ENCODE results near the gene MAP4K5.
A peak's percentile ranks its signal among the peaks of the same experiment; 100 is the strongest.

The MAP4K5 gene

DNA sequence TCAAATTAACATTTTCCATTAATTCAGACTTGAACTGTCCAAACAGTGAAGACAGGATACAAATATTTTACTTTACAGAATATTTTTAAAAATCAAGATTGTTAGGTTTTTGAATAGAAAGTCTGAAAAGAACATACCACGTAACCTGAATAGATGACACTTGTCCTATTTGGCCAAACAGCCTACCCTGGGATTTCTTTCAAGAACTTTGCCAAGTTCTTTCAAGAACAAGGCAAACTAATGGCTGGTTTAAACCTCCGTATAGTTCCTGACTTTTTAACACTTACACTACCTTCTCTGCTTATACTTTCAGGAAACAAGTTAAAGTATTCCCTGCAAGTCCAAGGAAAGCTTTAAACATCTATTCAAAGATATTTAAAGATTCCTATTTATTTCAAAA, 35.0 kb downstream of the MAP4K5 start:
- in situ Hi-C loops (cut with MboI; ENCODE audit: low sequenced_read_pairs): no loop called here

DNA sequence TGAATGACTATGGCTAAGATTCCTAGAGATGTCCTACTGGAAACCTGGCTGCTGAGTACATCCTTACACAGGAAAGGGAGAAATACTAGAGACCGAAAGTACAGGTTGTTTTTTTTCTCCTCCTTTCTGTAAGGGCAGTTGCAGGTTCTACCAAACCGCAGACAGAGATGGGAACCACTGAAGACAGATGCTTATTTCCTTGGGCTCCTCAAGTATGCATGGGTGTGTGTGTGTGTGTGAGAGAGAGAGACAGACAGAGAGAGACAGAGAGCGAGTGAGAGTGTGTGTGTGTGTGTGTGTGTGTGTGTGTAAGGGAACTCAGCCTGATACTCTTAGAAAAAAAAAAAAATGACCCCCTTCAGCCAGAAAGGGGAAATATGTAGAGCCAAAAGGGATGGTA, 42.5 kb downstream of the MAP4K5 start:
- no peaks in the 10 kb centered on the region for H3K27me3 ChIP-seq (ENCODE audit: low read depth)
- H3K36me3 ChIP-seq (replicated peaks): peaks cover 4% of the 10 kb centered on the region; the same call in 1 of the 2 replicates
- H3K9me3 ChIP-seq: no peaks in the 10 kb centered on the region
- no peaks in the 10 kb centered on the region for H3K4me1 ChIP-seq
- no peak for DNase-seq (ENCODE audit: low spot score in 2 of 2)
- H3K4me3 ChIP-seq: no peak overlapping the region
- in situ Hi-C loops (cut with MboI; ENCODE audit: low sequenced_read_pairs): no loop called here

More for the DNA sequence above, 35.0 kb downstream of the MAP4K5 start:
- no peaks in the 10 kb centered on the region for H3K4me1 ChIP-seq
- H3K9me3 ChIP-seq: no peaks in the 10 kb centered on the region
- DNase-seq (ENCODE audit: low spot score in 2 of 2): no peak
- peaks cover 3% of the 10 kb centered on the region; the same call in 1 of the 2 replicates for H3K36me3 ChIP-seq (replicated peaks)
- H3K4me3 ChIP-seq: no peak overlapping the region
- H3K27me3 ChIP-seq (ENCODE audit: low read depth): no peaks in the 10 kb centered on the region

DNA sequence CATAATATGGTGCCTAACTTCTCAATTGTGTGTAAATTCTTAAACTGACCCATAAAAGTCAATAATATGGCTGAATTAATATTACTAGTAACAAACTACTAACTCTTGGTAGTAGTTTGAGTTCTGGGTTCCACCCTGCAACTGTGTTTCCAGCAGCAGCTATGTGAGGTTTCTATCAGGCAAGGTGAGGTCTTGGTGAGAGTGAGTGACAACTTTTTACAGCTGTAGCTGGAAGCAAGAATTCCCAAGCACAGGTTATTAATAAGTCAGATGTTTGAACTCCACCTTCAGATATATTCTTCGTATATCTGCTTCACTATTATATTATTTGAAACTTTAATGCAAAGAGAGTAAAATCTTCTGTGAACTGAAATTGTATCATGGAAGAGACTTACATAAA, 43.8 kb downstream of the MAP4K5 start:
- H3K4me3 ChIP-seq: no peak overlapping the region
- H3K36me3 ChIP-seq (replicated peaks): peaks cover 4% of the 10 kb centered on the region; the same call in 1 of the 2 replicates
- no peak for DNase-seq (ENCODE audit: low spot score in 2 of 2)
- in situ Hi-C loops (cut with MboI; ENCODE audit: low sequenced_read_pairs): no loop called here
- H3K9me3 ChIP-seq: no peaks in the 10 kb centered on the region
- H3K27me3 ChIP-seq (ENCODE audit: low read depth): no peaks in the 10 kb centered on the region
- no peaks in the 10 kb centered on the region for H3K4me1 ChIP-seq

GRCh38 chr14:50479041-50479440, 53.3 kb downstream of the MAP4K5 start:
- no peak for DNase-seq (ENCODE audit: low spot score in 2 of 2)
- in situ Hi-C loops (cut with MboI; ENCODE audit: low sequenced_read_pairs): no loop called here

GRCh38 chr14:50477760-50478159, 54.6 kb downstream of the MAP4K5 start:
- Histone ChIP-seq H3K4me3 (no peak overlapping the region), H3K9me3 (no peaks in the 10 kb centered on the region), H3K27me3 (ENCODE audit: low read depth) (no peaks in the 10 kb centered on the region), H3K36me3 (replicated peaks) (peaks cover 12% of the 10 kb centered on the region), H3K4me1 (peaks cover 3% of the 10 kb centered on the region; the same call in 1 of the 2 replicates)
- in situ Hi-C loops (cut with MboI; ENCODE audit: low sequenced_read_pairs): no loop called here
- no peak for DNase-seq (ENCODE audit: low spot score in 2 of 2)

More at GRCh38 chr14:50479041-50479440, 53.3 kb downstream of the MAP4K5 start:
- Histone ChIP-seq H3K27me3 (ENCODE audit: low read depth) (no peaks in the 10 kb centered on the region), H3K4me3 (no peak overlapping the region), H3K36me3 (replicated peaks) (peaks cover 9% of the 10 kb centered on the region), H3K9me3 (no peaks in the 10 kb centered on the region), H3K4me1 (peaks cover 3% of the 10 kb centered on the region; the same call in 1 of the 2 replicates)

DNA sequence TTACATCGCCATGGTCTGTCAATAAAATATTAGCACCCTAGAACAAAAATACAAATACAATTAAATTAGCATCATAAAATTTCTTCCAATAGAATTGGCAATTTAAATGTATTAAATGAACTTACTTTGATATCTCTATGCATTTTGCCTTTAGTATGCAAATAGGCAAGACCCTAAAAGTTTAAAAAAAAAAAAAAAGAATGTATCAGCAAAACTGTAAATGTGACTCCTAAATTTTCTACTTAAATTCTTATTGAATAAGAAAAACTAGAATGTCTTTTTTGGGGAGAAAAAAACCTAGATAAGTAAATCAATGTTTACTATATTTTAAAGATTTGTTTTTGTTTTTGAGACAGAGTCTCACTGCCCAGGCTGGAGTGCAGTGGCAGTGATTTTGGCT, 56.2 kb downstream of the MAP4K5 start:
- Histone ChIP-seq H3K9me3 (no peaks in the 10 kb centered on the region), H3K36me3 (replicated peaks) (peaks cover 26% of the 10 kb centered on the region), H3K4me3 (no peak overlapping the region), H3K4me1 (peaks cover 3% of the 10 kb centered on the region; the same call in 1 of the 2 replicates), H3K27me3 (ENCODE audit: low read depth) (no peaks in the 10 kb centered on the region)
- no peak for DNase-seq (ENCODE audit: low spot score in 2 of 2)
- in situ Hi-C loops (cut with MboI; ENCODE audit: low sequenced_read_pairs): no loop called here

GRCh38 chr14:50475460-50475859, 56.9 kb downstream of the MAP4K5 start:
- no peaks in the 10 kb centered on the region; the same call in 1 of the 2 replicates for H3K4me1 ChIP-seq
- DNase-seq (ENCODE audit: low spot score in 2 of 2): peak; percentile 46 to 61
- H3K27me3 ChIP-seq (ENCODE audit: low read depth): no peaks in the 10 kb centered on the region
- peaks cover 33% of the 10 kb centered on the region for H3K36me3 ChIP-seq (replicated peaks)
- in situ Hi-C loops (cut with MboI; ENCODE audit: low sequenced_read_pairs): no loop called here
- no peaks in the 10 kb centered on the region for H3K9me3 ChIP-seq
- no peak overlapping the region for H3K4me3 ChIP-seq

- Histone ChIP-seq H3K4me3 (no peak overlapping the region), H3K27me3 (ENCODE audit: low read depth) (no peaks in the 10 kb centered on the region), H3K4me1 (no peaks in the 10 kb centered on the region), H3K36me3 (replicated peaks) (peaks cover 46% of the 10 kb centered on the region), H3K9me3 (no peaks in the 10 kb centered on the region)
- DNase-seq (ENCODE audit: low spot score in 2 of 2): no peak
- in situ Hi-C loops (cut with MboI; ENCODE audit: low sequenced_read_pairs): no loop called here
These were observed 60.4 kb downstream of the MAP4K5 start for GRCh38 chr14:50471838-50472465.

DNA sequence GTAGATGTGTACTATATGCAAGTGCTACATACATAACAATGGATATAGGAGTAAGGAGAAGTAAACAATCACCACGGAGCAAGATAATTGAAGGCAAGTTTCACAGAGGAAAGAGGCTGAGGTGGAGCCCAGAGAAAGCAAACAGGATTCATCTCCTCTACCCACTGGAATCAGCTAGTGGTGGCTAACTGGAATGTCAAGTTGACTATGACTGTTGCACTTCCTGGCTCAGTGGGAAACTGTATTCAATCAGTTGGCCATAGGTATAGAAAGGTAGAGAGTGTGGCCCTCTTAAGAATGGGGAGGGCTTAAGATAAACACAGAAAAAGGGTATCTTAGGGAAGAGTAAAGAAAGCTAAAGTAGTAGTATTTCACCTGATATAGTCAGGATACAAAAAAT, 62.4 kb downstream of the MAP4K5 start:
- no peaks in the 10 kb centered on the region for H3K27me3 ChIP-seq (ENCODE audit: low read depth)
- no peak overlapping the region for H3K4me3 ChIP-seq
- no peak for DNase-seq (ENCODE audit: low spot score in 2 of 2)
- H3K9me3 ChIP-seq: no peaks in the 10 kb centered on the region
- no peaks in the 10 kb centered on the region for H3K4me1 ChIP-seq
- in situ Hi-C loops (cut with MboI; ENCODE audit: low sequenced_read_pairs): no loop called here
- H3K36me3 ChIP-seq (replicated peaks): peaks cover 45% of the 10 kb centered on the region

DNA sequence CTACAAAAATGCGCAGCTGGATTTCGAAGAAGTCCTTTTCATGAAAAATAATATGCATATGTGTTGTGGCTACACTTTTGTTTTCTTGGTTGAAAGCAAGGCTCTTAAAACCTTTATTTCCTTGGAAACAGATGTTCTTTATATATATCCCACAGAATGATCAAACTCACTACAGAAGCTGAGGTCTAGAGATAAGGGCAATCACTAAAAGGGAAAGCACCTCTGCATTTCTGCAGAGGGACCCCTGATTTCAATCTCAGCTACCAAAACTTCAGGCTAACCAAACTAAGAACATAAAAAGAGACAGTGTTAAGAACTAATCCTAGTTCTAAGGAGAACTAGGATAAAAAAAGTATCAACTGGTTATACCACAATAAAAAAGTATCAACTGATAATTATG, 70.3 kb downstream of the MAP4K5 start:
- no peaks in the 10 kb centered on the region for H3K27me3 ChIP-seq (ENCODE audit: low read depth)
- H3K9me3 ChIP-seq: no peaks in the 10 kb centered on the region
- in situ Hi-C loops (cut with MboI; ENCODE audit: low sequenced_read_pairs): no loop called here
- H3K4me3 ChIP-seq: no peak overlapping the region
- DNase-seq (ENCODE audit: low spot score in 2 of 2): peak in 1 of 2 experiments; percentile 15
- peaks cover 26% of the 10 kb centered on the region for H3K36me3 ChIP-seq (replicated peaks)
- no peaks in the 10 kb centered on the region for H3K4me1 ChIP-seq

DNA sequence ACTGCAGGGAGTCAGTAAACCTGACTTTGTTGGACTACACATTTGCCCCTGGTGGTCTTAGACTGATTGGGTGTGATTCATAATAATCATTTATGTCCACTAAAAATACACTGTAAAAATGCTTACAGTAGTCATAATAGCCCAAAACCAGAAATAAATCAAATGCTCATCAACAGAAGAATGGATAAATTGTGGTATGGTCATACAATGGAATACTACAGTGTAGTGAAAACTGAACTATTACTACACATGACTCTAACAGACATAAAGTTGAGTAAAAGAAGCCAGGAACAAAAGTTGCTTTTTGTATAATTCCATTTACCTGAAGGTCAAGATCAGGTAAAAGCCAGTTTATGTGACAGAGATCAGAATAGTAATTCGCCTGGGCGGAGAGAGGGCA, 78.5 kb downstream of the MAP4K5 start:
- H3K36me3 ChIP-seq (replicated peaks): peaks cover 50% of the 10 kb centered on the region
- in situ Hi-C loops (cut with MboI; ENCODE audit: low sequenced_read_pairs): no loop called here

DNA sequence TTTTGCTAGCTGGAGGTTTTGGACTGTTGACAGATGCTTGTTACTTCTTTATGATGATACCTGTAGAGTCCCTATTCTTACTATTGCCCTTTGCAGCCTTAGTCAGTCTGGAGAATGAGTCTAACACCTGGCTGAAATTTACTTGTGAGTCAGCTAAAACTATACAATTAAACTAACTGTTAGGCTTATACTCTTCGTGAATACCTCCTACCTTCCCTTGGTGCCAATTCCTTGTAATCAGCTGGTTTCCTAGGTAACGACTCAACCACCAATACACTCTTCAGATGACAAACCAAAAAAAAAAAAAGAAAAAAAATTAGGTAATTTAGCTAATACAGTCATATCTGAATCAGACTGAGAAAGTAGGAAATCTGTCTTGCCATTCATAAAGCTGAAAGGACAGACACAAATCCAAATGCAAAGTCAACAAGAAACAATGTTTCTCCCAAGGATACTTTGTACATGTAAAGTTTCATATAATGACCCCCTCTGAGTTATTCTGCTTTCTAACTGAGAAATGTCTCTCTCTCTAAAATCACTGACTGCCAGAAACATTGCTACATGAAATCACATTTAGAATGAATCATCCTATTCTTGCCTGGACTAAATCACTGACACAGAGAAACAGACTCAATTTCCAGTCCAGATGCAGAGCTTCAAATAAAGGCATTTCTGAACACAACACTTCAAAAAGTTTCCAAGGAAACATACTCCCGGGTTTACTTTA, 79.2 kb downstream of the MAP4K5 start:
- no peak overlapping the region for H3K4me3 ChIP-seq
- peaks cover 2% of the 10 kb centered on the region; the same call in 1 of the 2 replicates for H3K9me3 ChIP-seq
- no peaks in the 10 kb centered on the region for H3K27me3 ChIP-seq (ENCODE audit: low read depth)
- in situ Hi-C loops (cut with MboI; ENCODE audit: low sequenced_read_pairs): no loop called here
- H3K36me3 ChIP-seq (replicated peaks): peaks cover 49% of the 10 kb centered on the region
- DNase-seq (ENCODE audit: low spot score in 2 of 2): no peak
- no peaks in the 10 kb centered on the region for H3K4me1 ChIP-seq

More for the DNA sequence above, 78.5 kb downstream of the MAP4K5 start:
- Histone ChIP-seq H3K4me1 (no peaks in the 10 kb centered on the region), H3K9me3 (peaks cover 2% of the 10 kb centered on the region; the same call in 1 of the 2 replicates), H3K4me3 (no peak overlapping the region), H3K27me3 (ENCODE audit: low read depth) (no peaks in the 10 kb centered on the region)
- DNase-seq (ENCODE audit: low spot score in 2 of 2): no peak

GRCh38 chr14:50452296-50452695, 80.1 kb downstream of the MAP4K5 start:
- Histone ChIP-seq H3K4me3 (no peak overlapping the region), H3K4me1 (no peaks in the 10 kb centered on the region), H3K36me3 (replicated peaks) (peaks cover 49% of the 10 kb centered on the region), H3K27me3 (ENCODE audit: low read depth) (no peaks in the 10 kb centered on the region), H3K9me3 (peaks cover 2% of the 10 kb centered on the region; the same call in 1 of the 2 replicates)
- no peak for DNase-seq (ENCODE audit: low spot score in 2 of 2)
- in situ Hi-C loops (cut with MboI; ENCODE audit: low sequenced_read_pairs): no loop called here

- Histone ChIP-seq H3K4me1 (no peaks in the 10 kb centered on the region), H3K9me3 (peaks cover 2% of the 10 kb centered on the region; the same call in 1 of the 2 replicates), H3K4me3 (no peak overlapping the region), H3K27me3 (ENCODE audit: low read depth) (no peaks in the 10 kb centered on the region), H3K36me3 (replicated peaks) (peaks cover 51% of the 10 kb centered on the region)
- no peak for DNase-seq (ENCODE audit: low spot score in 2 of 2)
- in situ Hi-C loops (cut with MboI; ENCODE audit: low sequenced_read_pairs): no loop called here
These were observed 80.5 kb downstream of the MAP4K5 start for GRCh38 chr14:50451854-50452253.

All from HAP-1 (cell line).